ENCODE measurements around the gene PRR15L.

DNA sequence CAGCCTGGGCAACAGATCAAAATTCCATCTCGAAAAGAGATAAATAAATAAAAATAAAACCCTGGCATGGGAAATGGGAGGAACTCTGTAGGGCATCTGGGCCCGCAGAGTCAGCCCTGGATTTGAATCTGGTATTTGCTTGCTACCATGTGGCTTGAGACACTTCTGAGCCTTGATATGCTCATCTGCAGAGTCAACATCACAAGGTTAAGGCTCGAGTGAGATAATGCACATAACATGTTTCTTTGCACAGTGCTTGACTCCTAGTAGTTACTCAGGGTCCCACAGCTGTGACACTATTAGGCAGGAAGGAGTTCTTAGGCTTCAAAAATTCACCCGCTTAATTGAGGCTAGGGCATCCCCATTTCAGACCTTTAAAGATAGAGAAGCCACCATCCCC lies 34.5 kb upstream of the PRR15L start:
- TF ChIP-seq, protein P1, sequence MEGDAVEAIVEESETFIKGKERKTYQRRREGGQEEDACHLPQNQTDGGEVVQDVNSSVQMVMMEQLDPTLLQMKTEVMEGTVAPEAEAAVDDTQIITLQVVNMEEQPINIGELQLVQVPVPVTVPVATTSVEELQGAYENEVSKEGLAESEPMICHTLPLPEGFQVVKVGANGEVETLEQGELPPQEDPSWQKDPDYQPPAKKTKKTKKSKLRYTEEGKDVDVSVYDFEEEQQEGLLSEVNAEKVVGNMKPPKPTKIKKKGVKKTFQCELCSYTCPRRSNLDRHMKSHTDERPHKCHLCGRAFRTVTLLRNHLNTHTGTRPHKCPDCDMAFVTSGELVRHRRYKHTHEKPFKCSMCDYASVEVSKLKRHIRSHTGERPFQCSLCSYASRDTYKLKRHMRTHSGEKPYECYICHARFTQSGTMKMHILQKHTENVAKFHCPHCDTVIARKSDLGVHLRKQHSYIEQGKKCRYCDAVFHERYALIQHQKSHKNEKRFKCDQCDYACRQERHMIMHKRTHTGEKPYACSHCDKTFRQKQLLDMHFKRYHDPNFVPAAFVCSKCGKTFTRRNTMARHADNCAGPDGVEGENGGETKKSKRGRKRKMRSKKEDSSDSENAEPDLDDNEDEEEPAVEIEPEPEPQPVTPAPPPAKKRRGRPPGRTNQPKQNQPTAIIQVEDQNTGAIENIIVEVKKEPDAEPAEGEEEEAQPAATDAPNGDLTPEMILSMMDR (IDR thresholded peaks at IDR 0.05 in 4 of 5, conservative IDR thresholded peaks at IDR 0.05 in 1 of 5): no peak
- TF ChIP-seq POLR2A (IDR thresholded peaks at IDR 0.05): no peak
